ENCODE data around the gene TSPAN18.
A peak's percentile ranks its signal among the peaks of the same experiment; 100 is the strongest.

Gene TSPAN18

DNA sequence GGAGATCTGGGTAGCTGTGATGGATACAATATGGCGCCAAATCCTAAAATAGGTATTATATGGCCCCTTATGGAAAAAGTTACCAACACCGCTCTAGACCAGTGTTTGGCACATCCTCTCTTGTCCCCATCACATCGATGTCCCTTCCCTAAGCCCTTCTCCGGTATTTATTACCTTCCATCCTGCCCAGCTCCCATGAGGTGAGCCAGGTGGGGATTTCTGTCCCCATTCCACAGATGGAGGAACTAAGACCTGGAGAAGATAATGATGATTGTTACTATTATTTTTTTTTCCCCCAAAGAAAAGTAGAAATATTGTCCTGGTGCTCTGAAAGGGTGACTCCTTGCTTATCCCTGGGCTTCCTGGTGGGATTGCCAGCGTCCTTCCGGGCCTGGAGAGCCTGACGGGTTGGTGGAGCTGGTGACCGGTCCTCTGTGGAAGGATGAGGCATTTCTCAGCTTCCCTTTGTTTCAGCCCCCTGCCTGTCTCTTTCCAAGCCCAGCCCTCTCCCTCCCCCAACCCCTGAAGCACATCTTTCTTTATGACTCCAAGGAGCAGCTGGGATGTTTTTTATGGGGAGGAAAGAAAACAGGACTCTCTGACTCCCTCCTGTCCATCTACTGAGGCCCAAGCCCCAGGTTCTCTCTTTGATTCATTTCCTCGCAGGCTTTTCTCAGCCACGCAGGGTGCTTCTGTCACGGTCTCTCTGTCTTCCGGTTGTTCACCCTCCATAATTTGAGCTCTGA lies 158.5 kb downstream of the TSPAN18 start:
- no peak for DNase-seq (ENCODE audit: extremely low read depth in 1 of 2, low read depth in 1 of 2)

- no peak for DNase-seq (ENCODE audit: extremely low read depth in 1 of 2, low read depth in 1 of 2)
Observed at GRCh38 chr11:44885919-44886789, 159.4 kb downstream of the TSPAN18 start.

DNA sequence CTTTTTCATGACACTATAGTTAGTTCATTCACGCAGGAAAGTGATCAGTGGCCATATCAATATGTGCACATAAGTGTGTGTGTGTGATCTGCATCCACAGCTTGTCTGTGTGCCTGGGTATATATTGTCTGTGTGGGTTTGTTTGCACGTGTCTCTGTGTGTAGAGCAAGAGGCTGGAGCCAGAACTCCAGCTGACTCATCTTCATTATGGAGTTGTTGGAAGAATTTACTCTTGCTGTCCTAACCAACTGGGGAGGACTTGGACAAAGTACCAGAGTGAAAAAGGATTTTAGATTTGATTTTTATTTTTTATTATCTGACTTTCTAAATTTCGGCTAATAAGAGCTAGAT lies 160.0 kb downstream of the TSPAN18 start:
- DNase-seq (ENCODE audit: extremely low read depth in 1 of 2, low read depth in 1 of 2), result no peak

GRCh38 chr11:44887636-44888035 lies 160.9 kb downstream of the TSPAN18 start:
- DNase-seq (ENCODE audit: extremely low read depth in 1 of 2, low read depth in 1 of 2), result no peak

DNA sequence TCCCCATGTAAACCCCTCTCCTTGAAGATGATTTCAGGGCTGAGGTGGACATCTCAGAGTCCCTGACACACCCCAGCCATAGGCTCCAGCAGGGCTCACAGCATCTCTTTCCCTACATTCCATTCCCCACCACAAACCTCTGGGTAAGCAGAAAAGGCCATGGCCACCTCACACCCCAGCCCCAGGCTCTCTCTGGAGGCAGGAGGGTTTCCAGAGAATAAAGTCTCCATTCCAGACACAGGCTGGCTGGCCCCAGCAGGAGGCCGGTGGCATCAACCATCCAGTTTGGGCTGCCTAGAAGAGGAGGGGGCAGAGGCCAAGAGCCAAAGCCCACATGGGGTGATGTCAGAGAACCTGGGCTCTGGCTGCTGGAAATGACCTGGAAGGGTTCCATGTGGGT lies 162.5 kb downstream of the TSPAN18 start:
- DNase-seq (ENCODE audit: extremely low read depth in 1 of 2, low read depth in 1 of 2), result no peak

DNA sequence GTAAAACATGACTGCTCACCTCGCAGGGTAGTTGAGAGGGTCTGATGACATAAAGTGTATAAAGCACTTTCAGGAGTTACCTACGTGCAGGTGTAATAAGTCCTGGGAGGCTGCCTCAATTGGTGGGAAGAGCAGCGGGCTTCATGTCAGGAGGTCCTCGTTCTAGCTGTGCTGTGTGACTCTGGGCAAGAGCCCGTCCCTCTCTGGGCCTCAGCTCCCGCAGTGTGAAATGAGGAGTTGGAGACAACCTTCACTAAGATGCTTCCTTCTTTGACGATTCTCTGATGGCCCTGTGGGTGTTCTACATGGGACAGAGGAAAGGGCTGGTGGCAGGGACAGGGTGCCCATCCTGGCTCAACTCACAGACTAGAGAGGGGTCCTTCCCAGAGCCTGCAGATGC lies 166.1 kb downstream of the TSPAN18 start:
- no peak for DNase-seq (ENCODE audit: extremely low read depth in 1 of 2, low read depth in 1 of 2)

DNA sequence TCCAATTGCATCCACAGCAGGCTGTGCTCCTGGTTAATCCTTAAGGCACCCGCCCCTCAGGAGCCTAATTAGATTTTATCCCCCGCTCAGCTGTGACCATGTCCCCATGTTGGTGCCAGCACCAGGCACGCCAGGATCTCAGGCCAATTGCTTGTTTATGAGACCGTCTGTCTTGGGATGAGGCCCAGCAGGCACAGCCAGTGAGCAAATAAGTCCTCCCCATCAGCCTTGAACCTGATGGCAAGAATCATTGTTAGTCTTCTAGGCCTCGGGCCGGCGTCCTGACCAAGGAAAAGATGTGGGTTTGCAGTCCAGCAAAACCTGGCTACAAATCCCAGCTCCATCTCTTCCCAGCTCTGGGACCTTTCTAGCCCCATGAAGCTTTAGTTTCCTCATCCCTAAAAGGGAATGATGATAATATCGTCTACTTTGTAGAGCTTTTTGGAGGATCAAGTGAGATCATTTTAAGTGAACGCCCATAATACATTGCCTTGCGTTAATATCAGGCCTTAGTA lies 166.6 kb downstream of the TSPAN18 start:
- DNase-seq (ENCODE audit: extremely low read depth in 1 of 2, low read depth in 1 of 2), result no peak

- peak; percentile 36 to 51 for DNase-seq (ENCODE audit: extremely low read depth in 1 of 2, low read depth in 1 of 2)
Observed at GRCh38 chr11:44893846-44894617, 167.3 kb downstream of the TSPAN18 start.

DNA sequence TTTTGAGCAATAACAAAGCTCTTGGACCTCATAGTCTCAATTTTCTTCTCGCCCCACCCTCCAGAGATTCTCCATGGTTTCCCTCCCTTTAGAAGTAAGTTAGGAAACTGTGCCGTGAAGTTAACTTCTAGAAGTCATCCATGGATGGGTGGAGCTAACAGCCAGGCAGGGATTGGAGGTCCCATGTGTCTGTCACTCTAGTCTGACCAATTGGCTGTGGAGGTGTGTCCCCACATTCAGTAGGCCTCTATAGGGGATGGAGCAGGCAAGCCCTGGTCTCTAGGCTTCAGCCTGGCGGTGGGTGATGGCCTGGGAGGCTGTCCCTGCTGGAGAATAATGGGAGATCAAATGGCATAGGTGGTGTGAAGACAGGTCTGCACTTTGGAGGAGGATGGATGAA lies 173.2 kb downstream of the TSPAN18 start:
- DNase-seq (ENCODE audit: extremely low read depth in 1 of 2, low read depth in 1 of 2), result no peak

DNA sequence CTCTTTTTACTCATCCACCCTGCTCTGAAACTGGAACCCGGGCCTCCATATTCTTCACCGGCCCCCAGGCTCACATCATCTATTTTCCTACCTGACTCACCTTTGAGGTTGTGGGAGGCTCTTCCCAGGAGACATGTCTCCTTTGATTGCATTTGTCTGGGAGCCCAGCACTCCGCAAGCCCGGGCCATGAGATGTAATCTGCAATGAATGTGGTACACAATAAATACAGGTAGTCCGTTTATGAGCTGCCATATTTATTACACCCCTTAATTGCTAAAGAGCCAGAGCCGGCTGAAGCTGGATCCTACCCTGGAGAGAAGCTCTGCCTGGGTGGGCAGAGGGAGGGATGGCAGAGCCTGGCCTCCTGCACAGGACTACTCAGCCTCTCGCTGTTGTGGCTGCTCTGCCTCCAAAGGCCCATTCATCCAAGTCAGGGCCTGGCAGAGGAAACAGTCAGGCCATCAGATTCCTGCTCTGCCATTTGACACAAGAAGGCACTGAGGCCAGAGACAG lies 174.4 kb downstream of the TSPAN18 start:
- DNase-seq (ENCODE audit: extremely low read depth in 1 of 2, low read depth in 1 of 2), result no peak

DNA sequence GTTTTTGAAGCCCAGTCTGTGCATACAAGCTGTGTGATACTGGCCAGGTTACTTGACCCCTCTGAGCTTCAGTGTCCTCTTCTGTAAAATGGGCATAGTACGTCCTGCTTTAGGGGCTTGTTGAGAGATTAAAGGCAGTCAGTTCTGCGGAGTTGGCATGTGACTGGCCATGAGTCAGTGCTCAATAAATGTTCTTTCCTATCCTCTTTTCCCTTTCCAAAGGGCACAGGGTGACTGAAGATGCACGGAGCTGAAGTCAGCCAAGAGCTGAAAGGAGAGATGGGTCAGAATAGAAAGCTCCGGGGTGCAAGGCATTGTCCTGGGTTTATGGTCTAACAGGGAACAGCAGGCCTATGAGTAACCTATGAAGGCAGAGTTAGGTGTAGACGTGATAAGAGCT lies 175.0 kb downstream of the TSPAN18 start:
- DNase-seq (ENCODE audit: extremely low read depth in 1 of 2, low read depth in 1 of 2), result no peak

- DNase-seq (ENCODE audit: extremely low read depth in 1 of 2, low read depth in 1 of 2), result no peak
Observed at GRCh38 chr11:44903035-44903434, 176.3 kb downstream of the TSPAN18 start.

DNA sequence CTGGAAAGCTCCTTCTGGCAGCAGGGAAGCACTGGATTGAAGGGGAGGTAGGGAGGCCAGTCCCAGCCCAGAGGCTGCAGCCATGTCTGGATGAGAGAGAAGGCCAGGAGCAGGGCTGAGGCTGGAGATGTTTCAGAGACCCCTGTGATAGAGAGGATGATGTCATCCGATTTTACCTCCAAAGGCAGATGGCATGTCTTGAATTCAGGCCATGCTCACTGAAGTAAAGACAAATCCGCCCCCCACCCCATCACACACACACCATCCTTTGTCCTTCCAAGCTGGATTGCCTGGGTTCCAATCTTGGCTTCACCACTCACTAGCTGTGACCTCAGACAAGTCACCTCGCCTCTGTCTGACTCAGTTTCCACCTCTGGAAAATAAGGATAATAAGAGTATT lies 176.8 kb downstream of the TSPAN18 start:
- no peak for DNase-seq (ENCODE audit: extremely low read depth in 1 of 2, low read depth in 1 of 2)

DNA sequence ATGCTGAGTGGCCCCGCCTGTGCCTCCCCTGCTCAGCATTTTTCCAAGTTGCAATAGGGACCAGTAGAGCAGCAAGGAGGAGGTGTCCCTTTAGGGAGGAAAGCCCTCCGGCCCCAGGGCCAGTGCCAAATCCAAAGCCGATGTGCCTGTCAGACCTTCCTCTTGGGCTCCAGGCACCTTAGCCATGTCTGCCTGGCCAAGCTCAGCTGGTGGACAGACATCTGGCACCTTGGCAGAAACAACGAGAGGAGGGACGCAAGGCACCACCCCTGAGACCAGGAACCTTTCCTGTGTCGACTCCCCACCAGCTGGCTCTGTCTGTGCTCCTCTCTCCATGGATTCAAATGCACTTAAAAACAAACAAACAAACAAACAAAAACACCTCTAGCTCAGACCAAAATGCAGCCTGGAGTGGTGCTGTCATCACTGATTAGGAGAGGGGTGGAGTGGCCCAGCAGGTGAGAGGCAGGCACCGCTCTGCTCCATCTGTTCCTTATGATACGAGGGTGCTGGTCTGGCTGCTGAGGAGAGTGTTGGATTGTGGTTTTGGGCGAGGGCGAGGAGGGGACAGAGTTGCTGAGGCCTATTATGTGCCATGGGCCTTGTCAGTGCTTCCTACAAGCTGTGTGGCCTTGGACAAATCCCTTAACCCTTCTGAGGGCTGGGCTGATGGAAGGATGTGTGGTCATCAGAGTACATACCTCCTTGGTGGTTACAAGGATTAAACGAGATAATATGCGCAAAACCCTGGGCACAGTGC lies 177.7 kb downstream of the TSPAN18 start:
- no peak for DNase-seq (ENCODE audit: extremely low read depth in 1 of 2, low read depth in 1 of 2)

DNA sequence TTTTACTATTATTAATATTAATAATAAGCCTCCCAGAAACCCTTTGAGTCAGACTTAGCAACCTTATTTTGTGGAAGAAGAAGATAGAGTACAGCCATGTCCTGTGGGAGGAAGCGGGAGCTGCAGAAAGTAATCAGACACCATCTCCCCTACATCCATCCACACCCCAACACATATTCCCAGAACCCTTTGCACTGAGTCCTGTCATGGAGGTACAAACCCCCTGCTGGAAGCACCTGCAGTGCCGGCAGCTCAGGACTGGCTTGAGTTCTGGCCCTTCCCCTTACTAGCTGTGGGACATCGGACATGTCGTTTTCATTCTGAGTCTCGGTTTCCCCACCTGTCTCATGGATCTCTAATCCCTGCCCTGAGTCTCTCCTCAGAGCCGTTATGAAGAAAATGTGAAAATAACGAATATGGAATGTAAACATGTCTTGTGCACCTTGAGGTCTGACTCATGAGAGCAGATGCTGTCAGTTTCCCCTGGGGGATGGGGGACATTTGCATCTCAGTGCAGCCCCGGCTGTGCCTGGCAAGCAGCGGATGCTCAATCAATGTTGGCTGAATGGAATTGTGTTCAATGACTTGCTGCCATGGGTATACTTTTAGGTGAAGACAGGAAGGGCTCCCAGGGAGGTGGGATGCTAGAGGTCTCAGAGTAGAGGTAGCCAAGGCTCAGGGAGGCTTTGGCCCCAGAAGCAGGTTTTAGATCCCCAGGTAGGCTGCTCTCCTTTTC lies 178.5 kb downstream of the TSPAN18 start:
- DNase-seq (ENCODE audit: extremely low read depth in 1 of 2, low read depth in 1 of 2), result no peak

- no peak for DNase-seq (ENCODE audit: extremely low read depth in 1 of 2, low read depth in 1 of 2)
Observed at GRCh38 chr11:44906649-44907048, 179.9 kb downstream of the TSPAN18 start.

DNA sequence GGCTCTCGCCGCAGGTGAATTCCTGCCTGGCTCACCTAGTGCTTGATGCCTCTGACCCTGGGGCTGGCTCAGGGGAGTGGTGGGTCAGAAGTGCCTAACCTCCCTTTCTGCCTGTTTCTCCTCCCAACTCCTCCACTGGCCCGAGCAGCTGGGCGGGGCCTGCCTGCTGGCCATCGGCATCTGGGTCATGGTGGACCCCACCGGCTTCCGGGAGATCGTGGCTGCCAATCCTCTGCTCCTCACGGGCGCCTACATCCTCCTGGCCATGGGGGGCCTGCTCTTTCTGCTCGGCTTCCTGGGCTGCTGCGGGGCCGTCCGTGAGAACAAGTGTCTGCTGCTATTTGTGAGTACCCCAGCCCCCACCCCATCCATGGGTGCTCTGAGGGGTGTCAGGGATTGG lies 182.8 kb downstream of the TSPAN18 start:
- DNase-seq (ENCODE audit: extremely low read depth in 1 of 2, low read depth in 1 of 2), result no peak

- no peak for DNase-seq (ENCODE audit: extremely low read depth in 1 of 2, low read depth in 1 of 2)
Observed at GRCh38 chr11:44910591-44910990, 183.8 kb downstream of the TSPAN18 start.

- peak; percentile 50 to 73 for DNase-seq (ENCODE audit: extremely low read depth in 1 of 2, low read depth in 1 of 2)
Observed at GRCh38 chr11:44911029-44911814, 184.5 kb downstream of the TSPAN18 start.
